Muscle layer of duodenum (tissue), 2 donors: ENCODE data around the gene BUD13.

ENCODE experiments used
- H3K27ac ChIP-seq: one replicate; pipeline ENCODE4 v1.7.0; 2013; ENCODE audit warnings: mild to moderate bottlenecking, low read length
- H3K27me3 ChIP-seq: one replicate; pipeline ENCODE4 v1.7.0; 2013; ENCODE audit warnings: low read depth, mild to moderate bottlenecking, control low read depth, low read length
- H3K36me3 ChIP-seq, 2 donors: one replicate each; pipeline ENCODE4 v1.7.0; 2013; ENCODE audit warnings: low read length in 2 of 2, control low read depth in 1 of 2, mild to moderate bottlenecking in 1 of 2; ENCODE audit not compliant: insufficient read depth in 2 of 2, control insufficient read depth in 1 of 2
- H3K4me1 ChIP-seq, 2 donors: one replicate each; pipeline ENCODE4 v1.7.0; 2013; ENCODE audit warnings: low read length in 2 of 2, mild to moderate bottlenecking in 2 of 2, control low read depth in 1 of 2, moderate library complexity in 1 of 2; ENCODE audit not compliant: insufficient read depth in 2 of 2, control insufficient read depth in 1 of 2
- H3K4me3 ChIP-seq, 2 donors: one replicate each; pipeline ENCODE4 v1.7.0; 2013; ENCODE audit warnings: low read length in 2 of 2, low read depth in 1 of 2, mild to moderate bottlenecking in 1 of 2
- H3K9me3 ChIP-seq, 2 donors: one replicate each; pipeline ENCODE4 v1.7.0; 2013; ENCODE audit warnings: low read length in 2 of 2, control low read depth in 1 of 2, mild to moderate bottlenecking in 1 of 2; ENCODE audit not compliant: control insufficient read depth in 1 of 2
- donor health status: healthy.

Gene BUD13

GRCh38 chr11:116738975-116739374 is 33.8 kb downstream of the BUD13 start:
- H3K4me3 ChIP-seq: no peak overlapping the region

GRCh38 chr11:116736763-116737162 is 36.0 kb downstream of the BUD13 start:
- Histone ChIP-seq H3K36me3 (no peaks in the 10 kb centered on the region), H3K4me3 (no peak overlapping the region), H3K27me3 (no peaks in the 10 kb centered on the region), H3K4me1 (no peaks in the 10 kb centered on the region), H3K9me3 (no peaks in the 10 kb centered on the region), H3K27ac (no peak overlapping the region)

More at GRCh38 chr11:116738975-116739374, 33.8 kb downstream of the BUD13 start:
- H3K27ac ChIP-seq: no peak overlapping the region
- H3K9me3 ChIP-seq: no peaks in the 10 kb centered on the region
- H3K27me3 ChIP-seq: no peaks in the 10 kb centered on the region
- H3K36me3 ChIP-seq: no peaks in the 10 kb centered on the region
- no peaks in the 10 kb centered on the region for H3K4me1 ChIP-seq

GRCh38 chr11:116733969-116734508 is 38.7 kb downstream of the BUD13 start:
- no peaks in the 10 kb centered on the region for H3K9me3 ChIP-seq
- no peak overlapping the region for H3K27ac ChIP-seq
- no peaks in the 10 kb centered on the region for H3K36me3 ChIP-seq
- H3K4me1 ChIP-seq: no peaks in the 10 kb centered on the region
- no peak overlapping the region for H3K4me3 ChIP-seq
- no peaks in the 10 kb centered on the region for H3K27me3 ChIP-seq

GRCh38 chr11:116733043-116733755 is 39.6 kb downstream of the BUD13 start:
- Histone ChIP-seq H3K4me1 (no peaks in the 10 kb centered on the region), H3K27me3 (no peaks in the 10 kb centered on the region), H3K36me3 (no peaks in the 10 kb centered on the region), H3K4me3 (no peak overlapping the region), H3K27ac (no peak overlapping the region), H3K9me3 (no peaks in the 10 kb centered on the region)

GRCh38 chr11:116732271-116733042 is 40.3 kb downstream of the BUD13 start:
- no peaks in the 10 kb centered on the region for H3K9me3 ChIP-seq
- no peak overlapping the region for H3K4me3 ChIP-seq
- no peaks in the 10 kb centered on the region for H3K36me3 ChIP-seq
- no peaks in the 10 kb centered on the region for H3K4me1 ChIP-seq
- H3K27ac ChIP-seq: no peak overlapping the region
- H3K27me3 ChIP-seq: no peaks in the 10 kb centered on the region

GRCh38 chr11:116731821-116732220 is 41.0 kb downstream of the BUD13 start:
- no peaks in the 10 kb centered on the region for H3K36me3 ChIP-seq
- H3K4me1 ChIP-seq: no peaks in the 10 kb centered on the region
- no peak overlapping the region for H3K27ac ChIP-seq
- no peak overlapping the region for H3K4me3 ChIP-seq
- H3K27me3 ChIP-seq: no peaks in the 10 kb centered on the region
- H3K9me3 ChIP-seq: no peaks in the 10 kb centered on the region

- no peak overlapping the region for H3K27ac ChIP-seq
- H3K9me3 ChIP-seq: no peaks in the 10 kb centered on the region
- H3K4me3 ChIP-seq: no peak overlapping the region
- H3K4me1 ChIP-seq: no peaks in the 10 kb centered on the region
- no peaks in the 10 kb centered on the region for H3K36me3 ChIP-seq
- no peaks in the 10 kb centered on the region for H3K27me3 ChIP-seq
Measured at GRCh38 chr11:116731097-116731761, 41.6 kb downstream of the BUD13 start.

DNA sequence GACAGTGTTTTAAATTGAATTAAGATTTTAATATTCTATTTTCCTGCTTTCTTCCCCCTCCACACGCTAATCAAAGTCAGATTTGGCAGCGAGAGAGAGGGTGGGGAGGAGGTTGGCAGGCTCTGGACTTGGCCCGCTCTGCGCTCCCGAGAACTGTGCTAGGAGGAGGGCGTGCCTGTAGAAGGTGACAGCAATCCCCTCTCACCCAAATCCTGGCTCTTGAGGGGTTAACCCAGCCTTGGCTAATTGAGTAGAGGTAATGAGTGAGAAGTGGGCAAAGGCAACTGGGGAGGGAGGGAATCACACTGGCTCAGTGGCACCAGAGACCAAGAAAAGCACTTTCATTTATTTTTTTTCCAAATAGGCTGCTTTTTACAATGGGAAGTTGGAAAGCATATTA is 42.2 kb downstream of the BUD13 start:
- Histone ChIP-seq H3K36me3 (no peaks in the 10 kb centered on the region), H3K9me3 (no peaks in the 10 kb centered on the region), H3K27me3 (no peaks in the 10 kb centered on the region), H3K4me3 (no peak overlapping the region), H3K4me1 (no peaks in the 10 kb centered on the region), H3K27ac (no peak overlapping the region)

DNA sequence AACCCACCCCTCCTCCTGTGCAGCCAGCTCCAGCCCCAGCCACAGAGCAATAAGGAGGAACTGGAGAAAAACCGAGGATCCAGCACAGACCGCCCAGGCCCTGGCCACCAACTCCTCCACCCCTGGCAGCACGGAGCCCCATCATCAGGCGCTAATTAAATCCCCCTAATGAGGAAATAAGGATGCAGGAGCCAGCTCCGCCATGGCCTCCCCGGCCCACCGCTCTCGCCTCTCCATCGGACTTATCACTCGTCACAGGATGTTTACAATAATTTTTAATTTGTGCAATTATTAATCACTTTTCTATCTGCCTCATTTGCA is 42.6 kb downstream of the BUD13 start:
- H3K4me1 ChIP-seq: no peaks in the 10 kb centered on the region
- H3K27ac ChIP-seq: no peak overlapping the region
- no peaks in the 10 kb centered on the region for H3K36me3 ChIP-seq
- H3K27me3 ChIP-seq: no peaks in the 10 kb centered on the region
- H3K9me3 ChIP-seq: no peaks in the 10 kb centered on the region
- H3K4me3 ChIP-seq: no peak overlapping the region

DNA sequence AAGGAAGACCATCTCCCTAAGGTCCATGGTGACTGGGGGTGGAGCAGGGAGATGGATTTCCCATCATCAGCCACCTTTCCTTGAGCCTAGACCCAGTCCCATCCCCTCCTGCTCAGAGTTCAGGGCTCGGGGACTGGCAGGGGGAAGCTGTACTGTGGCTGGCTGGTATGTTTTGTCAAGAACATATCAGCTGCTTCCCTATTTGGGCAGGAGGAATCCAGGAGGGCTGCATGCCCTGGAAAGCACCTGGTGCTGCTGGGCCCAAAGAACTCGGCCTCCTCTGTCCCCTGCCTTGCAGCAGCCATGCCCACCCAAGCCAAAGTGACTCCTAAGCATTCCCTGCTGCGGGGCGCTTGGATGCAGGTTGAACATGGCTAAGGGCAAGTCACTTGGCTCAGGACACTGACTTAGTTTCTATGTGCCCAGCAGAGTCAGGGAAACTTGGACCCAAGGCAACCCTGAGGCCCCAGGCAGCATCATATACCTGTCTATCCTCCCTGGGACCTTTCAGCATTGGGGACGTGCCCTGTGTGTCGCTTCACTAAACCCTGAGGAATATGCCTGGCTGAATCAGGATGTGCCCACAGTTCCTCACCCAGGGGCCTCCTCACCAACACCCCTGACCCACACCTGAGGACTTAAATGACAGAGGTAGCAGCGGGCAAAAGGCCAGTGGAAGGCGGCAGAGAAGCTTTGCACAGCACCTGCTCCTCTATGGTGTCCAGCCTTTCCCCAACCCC is 43.1 kb downstream of the BUD13 start:
- no peaks in the 10 kb centered on the region for H3K27me3 ChIP-seq
- no peak overlapping the region for H3K4me3 ChIP-seq
- H3K9me3 ChIP-seq: no peaks in the 10 kb centered on the region
- no peak overlapping the region for H3K27ac ChIP-seq
- H3K4me1 ChIP-seq: no peaks in the 10 kb centered on the region
- H3K36me3 ChIP-seq: no peaks in the 10 kb centered on the region

GRCh38 chr11:116727990-116728389 is 44.8 kb downstream of the BUD13 start:
- Histone ChIP-seq H3K4me3 (no peak overlapping the region), H3K9me3 (no peaks in the 10 kb centered on the region), H3K36me3 (no peaks in the 10 kb centered on the region), H3K4me1 (no peaks in the 10 kb centered on the region), H3K27ac (no peak overlapping the region), H3K27me3 (no peaks in the 10 kb centered on the region)
